ENCODE data around the gene VWA3A. TPM values are rescaled to one million over a fixed set of nuclear protein-coding genes. Genes with fewer than 3 reads are reported as not detected.

VWA3A gene
- total RNA-seq, 6 experiments from 2014 or later: 0.15 TPM; not detected in 5

DNA sequence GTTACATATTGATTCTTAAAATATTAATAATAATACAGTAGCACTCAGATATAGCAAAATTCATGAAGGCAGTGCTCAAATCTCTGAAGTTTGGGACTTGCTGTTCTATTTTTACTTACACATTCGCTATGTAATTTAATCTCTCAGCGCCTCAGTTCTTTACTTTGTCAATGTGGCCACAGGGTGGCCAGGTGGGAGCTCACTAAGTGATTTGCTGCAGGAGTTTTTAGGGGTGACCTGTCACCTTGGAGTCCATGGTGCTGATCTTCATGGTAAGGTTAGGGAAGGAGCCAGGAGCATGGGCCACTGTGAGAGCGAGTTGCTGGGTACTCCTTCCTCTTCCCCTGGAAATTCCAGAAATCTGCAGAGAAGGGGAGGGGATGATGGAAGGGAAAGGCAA is 28.1 kb downstream of the VWA3A start:
- H3K9me3 ChIP-seq: no peaks in the 10 kb centered on the region
- no peak for TF ChIP-seq POLR2A (IDR thresholded peaks at IDR 0.05)
- TF ChIP-seq, protein P1, sequence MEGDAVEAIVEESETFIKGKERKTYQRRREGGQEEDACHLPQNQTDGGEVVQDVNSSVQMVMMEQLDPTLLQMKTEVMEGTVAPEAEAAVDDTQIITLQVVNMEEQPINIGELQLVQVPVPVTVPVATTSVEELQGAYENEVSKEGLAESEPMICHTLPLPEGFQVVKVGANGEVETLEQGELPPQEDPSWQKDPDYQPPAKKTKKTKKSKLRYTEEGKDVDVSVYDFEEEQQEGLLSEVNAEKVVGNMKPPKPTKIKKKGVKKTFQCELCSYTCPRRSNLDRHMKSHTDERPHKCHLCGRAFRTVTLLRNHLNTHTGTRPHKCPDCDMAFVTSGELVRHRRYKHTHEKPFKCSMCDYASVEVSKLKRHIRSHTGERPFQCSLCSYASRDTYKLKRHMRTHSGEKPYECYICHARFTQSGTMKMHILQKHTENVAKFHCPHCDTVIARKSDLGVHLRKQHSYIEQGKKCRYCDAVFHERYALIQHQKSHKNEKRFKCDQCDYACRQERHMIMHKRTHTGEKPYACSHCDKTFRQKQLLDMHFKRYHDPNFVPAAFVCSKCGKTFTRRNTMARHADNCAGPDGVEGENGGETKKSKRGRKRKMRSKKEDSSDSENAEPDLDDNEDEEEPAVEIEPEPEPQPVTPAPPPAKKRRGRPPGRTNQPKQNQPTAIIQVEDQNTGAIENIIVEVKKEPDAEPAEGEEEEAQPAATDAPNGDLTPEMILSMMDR (IDR thresholded peaks at IDR 0.05): no peak
- no peaks in the 10 kb centered on the region for H3K27me3 ChIP-seq
- no peak for ATAC-seq
- no peaks in the 10 kb centered on the region for H3K36me3 ChIP-seq
- no peak overlapping the region for H3K4me3 ChIP-seq
- WGBS (ENCODE audit: insufficient coverage, low coverage, low lambda C conversion rate, missing lambda C conversion rate): 75% methylated on average over 2 of the region's 3 CpGs
- no peak for DNase-seq
- intact Hi-C loops (cut with DNase I): no loop called here
- H3K4me1 ChIP-seq: no peaks in the 10 kb centered on the region
- H3K27ac ChIP-seq: no peak overlapping the region

- Histone ChIP-seq H3K4me1 (no peaks in the 10 kb centered on the region), H3K27me3 (no peaks in the 10 kb centered on the region), H3K27ac (no peak overlapping the region), H3K9me3 (no peaks in the 10 kb centered on the region), H3K36me3 (no peaks in the 10 kb centered on the region), H3K4me3 (no peak overlapping the region)
- no peak for DNase-seq
- no peak for ATAC-seq
- intact Hi-C loops (cut with DNase I): no loop called here
- TF ChIP-seq, protein P1 (IDR thresholded peaks at IDR 0.05): no peak
- TF ChIP-seq POLR2A (IDR thresholded peaks at IDR 0.05): no peak
Observed at GRCh38 chr16:22122239-22122638, 29.9 kb downstream of the VWA3A start.

- intact Hi-C loops (cut with DNase I): no loop called here
- H3K9me3 ChIP-seq: no peaks in the 10 kb centered on the region
- H3K27ac ChIP-seq: no peak overlapping the region
- ATAC-seq (no peak), DNase-seq (no peak)
- TF ChIP-seq, protein P1 (IDR thresholded peaks at IDR 0.05): no peak
- TF ChIP-seq POLR2A (IDR thresholded peaks at IDR 0.05): no peak
- no peaks in the 10 kb centered on the region for H3K36me3 ChIP-seq
- no peaks in the 10 kb centered on the region for H3K27me3 ChIP-seq
- H3K4me1 ChIP-seq: no peaks in the 10 kb centered on the region
- H3K4me3 ChIP-seq: no peak overlapping the region
- 37% methylated on average over 3 of the region's 3 CpGs for WGBS (ENCODE audit: insufficient coverage, low coverage, low lambda C conversion rate, missing lambda C conversion rate)
Observed at GRCh38 chr16:22123146-22123545, 30.8 kb downstream of the VWA3A start.

- WGBS (ENCODE audit: insufficient coverage, low coverage, low lambda C conversion rate, missing lambda C conversion rate): 90% methylated on average over 6 of the region's 7 CpGs
- intact Hi-C loops (cut with DNase I): no loop called here
Observed at GRCh38 chr16:22123759-22124490, 31.6 kb downstream of the VWA3A start.

More at GRCh38 chr16:22123759-22124490, 31.6 kb downstream of the VWA3A start:
- H3K27ac ChIP-seq: no peak overlapping the region
- DNase-seq (no peak), ATAC-seq (no peak)
- no peaks in the 10 kb centered on the region for H3K9me3 ChIP-seq
- H3K36me3 ChIP-seq: no peaks in the 10 kb centered on the region
- no peak overlapping the region for H3K4me3 ChIP-seq
- no peaks in the 10 kb centered on the region for H3K27me3 ChIP-seq
- H3K4me1 ChIP-seq: no peaks in the 10 kb centered on the region
- no peak for TF ChIP-seq POLR2A (IDR thresholded peaks at IDR 0.05)
- TF ChIP-seq, protein P1 (IDR thresholded peaks at IDR 0.05): no peak

Measured in right lobe of liver (tissue), 6 donors.